Mesendoderm (in vitro differentiated cells): ENCODE measurements around the gene MOB2.

ENCODE experiments used
- DNase-seq: peaks from one replicate; pipeline ENCODE4 v3.0.0; 2013
- H2AK5ac ChIP-seq: 2 replicates; pipeline ENCODE4 v1.6.1; 2013; ENCODE audit warnings: low read length, inconsistent platforms
- H2BK120ac ChIP-seq: 2 replicates; pipeline ENCODE4 v1.6.1; 2013; ENCODE audit warnings: low read depth, mild to moderate bottlenecking, low read length, moderate library complexity, mixed read lengths
- H2BK15ac ChIP-seq: replicated peaks from 2 replicates; pipeline ENCODE4 v1.6.1; 2013; ENCODE audit warnings: low read depth, mild to moderate bottlenecking, moderate library complexity
- H2BK5ac ChIP-seq: 2 replicates; pipeline ENCODE4 v1.6.1; 2013; ENCODE audit warnings: low read length, inconsistent platforms
- H3K18ac ChIP-seq: 2 replicates; pipeline ENCODE4 v1.6.1; 2013; ENCODE audit warnings: mild to moderate bottlenecking, low read length, mixed read lengths
- H3K23ac ChIP-seq: one replicate; pipeline ENCODE4 v1.6.1; 2013; ENCODE audit warnings: low read length
- H3K27ac ChIP-seq: 2 replicates; pipeline ENCODE4 v1.5.1; 2013; ENCODE audit warnings: low read depth, mild to moderate bottlenecking, inconsistent platforms, low read length, moderate library complexity
- H3K27me3 ChIP-seq: 2 replicates; pipeline ENCODE4 v1.6.1; 2013; ENCODE audit warnings: low read length, control low read depth, mild to moderate bottlenecking, inconsistent platforms; ENCODE audit not compliant: insufficient read depth, poor library complexity
- H3K36me3 ChIP-seq: 2 replicates; pipeline ENCODE4 v1.6.1; 2013; ENCODE audit warnings: low read length, inconsistent platforms; ENCODE audit not compliant: control insufficient read depth, insufficient read depth
- H3K4ac ChIP-seq: one replicate; pipeline ENCODE4 v1.6.1; 2013; ENCODE audit warnings: low read depth, mild to moderate bottlenecking, low read length, moderate library complexity
- H3K4me1 ChIP-seq: 2 replicates; pipeline ENCODE4 v1.6.1; 2013; ENCODE audit warnings: low read depth, low read length, inconsistent platforms; ENCODE audit not compliant: control insufficient read depth
- H3K4me2 ChIP-seq: 2 replicates; pipeline ENCODE4 v1.6.1; 2013; ENCODE audit warnings: low read length
- H3K4me3 ChIP-seq: 2 replicates; pipeline ENCODE4 v1.5.1; 2013; ENCODE audit warnings: mild to moderate bottlenecking, low read length
- H3K56ac ChIP-seq: one replicate; pipeline ENCODE4 v1.6.1; 2013; ENCODE audit warnings: low read length
- H3K79me1 ChIP-seq: 2 replicates; pipeline ENCODE4 v1.6.1; 2013; ENCODE audit warnings: low read length, inconsistent platforms
- H3K79me2 ChIP-seq: 2 replicates; pipeline ENCODE4 v1.6.1; 2013; ENCODE audit warnings: mild to moderate bottlenecking, low read length; ENCODE audit not compliant: control insufficient read depth, insufficient read depth
- H3K9ac ChIP-seq: 2 replicates; pipeline ENCODE4 v1.6.1; 2013; ENCODE audit warnings: low read length, inconsistent platforms
- H4K5ac ChIP-seq: one replicate; pipeline ENCODE4 v1.6.1; 2013; ENCODE audit warnings: low read length
- H4K8ac ChIP-seq: one replicate; pipeline ENCODE4 v1.6.1; 2013; ENCODE audit warnings: low read depth, mild to moderate bottlenecking, control low read depth, low read length, moderate library complexity
- WGBS: extraction: QIAGEN DNeasy Blood & Tissue Kit; methylation state at CpG from one replicate; pipeline ENCODE4 v1.1.7; 2013; ENCODE audit warnings: low lambda C conversion rate, missing lambda C conversion rate; ENCODE audit not compliant: insufficient coverage; ENCODE audit errors: extremely low coverage; 5-methylcytosine and 5-hydroxymethylcytosine counted together

Gene MOB2

GRCh38 chr11:1443737-1444136 lies 42.8 kb downstream of the MOB2 start:
- H3K27ac ChIP-seq, result no peak overlapping the region
- H2BK5ac ChIP-seq, result no peak overlapping the region
- no peak for DNase-seq
- no CpG with 5 or more reads among the region's 9 CpGs for WGBS
- no peak overlapping the region for H4K8ac ChIP-seq
- no peak overlapping the region for H2BK15ac ChIP-seq
- H3K4me2 ChIP-seq, result no peak overlapping the region
- no peak overlapping the region for H2AK5ac ChIP-seq
- no peak overlapping the region for H3K4me3 ChIP-seq
- no peak overlapping the region for H2BK120ac ChIP-seq
- H3K4ac ChIP-seq, result no peak overlapping the region
- H3K27me3 ChIP-seq, result no peaks in the 10 kb centered on the region
- H3K23ac ChIP-seq, result no peak overlapping the region
- no peaks in the 10 kb centered on the region for H3K79me2 ChIP-seq
- no peak overlapping the region for H4K5ac ChIP-seq
- no peaks in the 10 kb centered on the region for H3K79me1 ChIP-seq
- no peaks in the 10 kb centered on the region for H3K36me3 ChIP-seq
- no peak overlapping the region for H3K56ac ChIP-seq
- no peak overlapping the region for H3K9ac ChIP-seq
- H3K18ac ChIP-seq, result no peak overlapping the region
- H3K4me1 ChIP-seq, result no peaks in the 10 kb centered on the region

GRCh38 chr11:1442807-1443366 lies 43.7 kb downstream of the MOB2 start:
- no peaks in the 10 kb centered on the region for H3K36me3 ChIP-seq
- H3K27me3 ChIP-seq, result no peaks in the 10 kb centered on the region
- no peak overlapping the region for H2BK120ac ChIP-seq
- H3K56ac ChIP-seq, result no peak overlapping the region
- no peaks in the 10 kb centered on the region for H3K4me1 ChIP-seq
- no peak for DNase-seq
- no peak overlapping the region for H2BK15ac ChIP-seq
- no peak overlapping the region for H2AK5ac ChIP-seq
- no peak overlapping the region for H3K4ac ChIP-seq
- no peaks in the 10 kb centered on the region for H3K79me2 ChIP-seq
- H3K18ac ChIP-seq, result no peak overlapping the region
- no peak overlapping the region for H2BK5ac ChIP-seq
- WGBS, result no CpG with 5 or more reads among the region's 28 CpGs
- no peaks in the 10 kb centered on the region for H3K79me1 ChIP-seq
- no peak overlapping the region for H3K27ac ChIP-seq
- no peak overlapping the region for H3K4me3 ChIP-seq
- no peak overlapping the region for H3K4me2 ChIP-seq
- H4K5ac ChIP-seq, result no peak overlapping the region
- no peak overlapping the region for H3K23ac ChIP-seq
- H3K9ac ChIP-seq, result no peak overlapping the region
- H4K8ac ChIP-seq, result no peak overlapping the region

- no peak overlapping the region for H3K56ac ChIP-seq
- peak; percentile 72 for DNase-seq
- no peaks in the 10 kb centered on the region for H3K4me1 ChIP-seq
- H2BK120ac ChIP-seq, result no peak overlapping the region
- no peak overlapping the region for H2AK5ac ChIP-seq
- no peak overlapping the region for H4K8ac ChIP-seq
- no peak overlapping the region for H3K23ac ChIP-seq
- H3K4me2 ChIP-seq, result no peak overlapping the region
- H3K9ac ChIP-seq, result no peak overlapping the region
- no peaks in the 10 kb centered on the region for H3K27me3 ChIP-seq
- no peak overlapping the region for H3K18ac ChIP-seq
- no peak overlapping the region for H2BK5ac ChIP-seq
- H3K36me3 ChIP-seq, result no peaks in the 10 kb centered on the region
- H3K4ac ChIP-seq, result no peak overlapping the region
- no peak overlapping the region for H2BK15ac ChIP-seq
- no peaks in the 10 kb centered on the region for H3K79me2 ChIP-seq
- no CpG with 5 or more reads among the region's 9 CpGs for WGBS
- no peaks in the 10 kb centered on the region for H3K79me1 ChIP-seq
- no peak overlapping the region for H4K5ac ChIP-seq
- no peak overlapping the region for H3K4me3 ChIP-seq
- H3K27ac ChIP-seq, result no peak overlapping the region
Measured at GRCh38 chr11:1442163-1442562, 44.4 kb downstream of the MOB2 start.

- Histone ChIP-seq H3K79me2 (no peaks in the 10 kb centered on the region), H3K4me3 (no peak overlapping the region), H3K27me3 (no peaks in the 10 kb centered on the region), H3K23ac (no peak overlapping the region), H3K27ac (no peak overlapping the region), H2BK120ac (no peak overlapping the region), H3K4ac (no peak overlapping the region), H3K36me3 (no peaks in the 10 kb centered on the region), H2BK5ac (no peak overlapping the region), H2AK5ac (no peak overlapping the region), H2BK15ac (no peak overlapping the region), H4K5ac (no peak overlapping the region), H3K9ac (no peak overlapping the region), H4K8ac (no peak overlapping the region), H3K4me1 (peaks cover 3% of the 10 kb centered on the region), H3K4me2 (no peak overlapping the region), H3K56ac (no peak overlapping the region), H3K79me1 (no peaks in the 10 kb centered on the region), H3K18ac (no peak overlapping the region)
- DNase-seq, result no peak
- WGBS, result no CpG with 5 or more reads among the region's 12 CpGs
Measured at GRCh38 chr11:1440496-1440895, 46.1 kb downstream of the MOB2 start.

- Histone ChIP-seq H3K9ac (no peak overlapping the region), H4K5ac (no peak overlapping the region), H4K8ac (no peak overlapping the region), H3K4ac (no peak overlapping the region), H2BK15ac (no peak overlapping the region), H3K36me3 (no peaks in the 10 kb centered on the region), H3K23ac (no peak overlapping the region), H3K4me3 (no peak overlapping the region), H3K18ac (no peak overlapping the region), H3K56ac (no peak overlapping the region), H3K79me1 (no peaks in the 10 kb centered on the region), H3K4me2 (no peak overlapping the region), H2AK5ac (no peak overlapping the region), H3K27ac (no peak overlapping the region), H2BK120ac (no peak overlapping the region), H2BK5ac (no peak overlapping the region), H3K79me2 (no peaks in the 10 kb centered on the region), H3K27me3 (no peaks in the 10 kb centered on the region), H3K4me1 (peaks cover 3% of the 10 kb centered on the region)
- no CpG with 5 or more reads among the region's 11 CpGs for WGBS
- DNase-seq, result no peak
Measured at GRCh38 chr11:1440066-1440465, 46.5 kb downstream of the MOB2 start.

GRCh38 chr11:1439341-1439740 lies 47.2 kb downstream of the MOB2 start:
- Histone ChIP-seq H4K8ac (no peak overlapping the region), H2AK5ac (no peak overlapping the region), H3K23ac (no peak overlapping the region), H4K5ac (no peak overlapping the region), H3K27me3 (no peaks in the 10 kb centered on the region), H3K79me1 (no peaks in the 10 kb centered on the region), H3K36me3 (no peaks in the 10 kb centered on the region), H2BK5ac (no peak overlapping the region), H3K27ac (no peak overlapping the region), H3K56ac (no peak overlapping the region), H3K4me3 (no peak overlapping the region), H3K4me1 (peaks cover 3% of the 10 kb centered on the region), H3K4me2 (no peak overlapping the region), H3K9ac (no peak overlapping the region), H2BK15ac (no peak overlapping the region), H3K18ac (no peak overlapping the region), H3K4ac (no peak overlapping the region), H3K79me2 (no peaks in the 10 kb centered on the region), H2BK120ac (no peak overlapping the region)
- no peak for DNase-seq
- WGBS, result no CpG with 5 or more reads among the region's 11 CpGs
